Skeletal muscle tissue (tissue), 4 donors: Measurements from ENCODE around the gene GLRX2. TPM values are rescaled to one million over a fixed set of nuclear protein-coding genes. Genes with fewer than 3 reads are reported as not detected.

Experiments
- H3K27ac ChIP-seq: one replicate; pipeline ENCODE4 v1.7.0; 2013; ENCODE audit warnings: mild to moderate bottlenecking, low read depth, low read length, inconsistent platforms
- H3K27me3 ChIP-seq, 3 donors: one replicate each; pipeline ENCODE4 v1.7.0; 2013; ENCODE audit warnings: low read length in 3 of 3; ENCODE audit not compliant: control insufficient read depth in 3 of 3, insufficient read depth in 3 of 3
- H3K36me3 ChIP-seq, 3 donors: one replicate each; pipeline ENCODE4 v1.7.0; 2013; ENCODE audit warnings: low read length in 3 of 3; ENCODE audit not compliant: control insufficient read depth in 3 of 3, insufficient read depth in 3 of 3
- H3K4me1 ChIP-seq, 3 donors: one replicate each; pipeline ENCODE4 v1.7.0; 2013; ENCODE audit warnings: low read length in 3 of 3, mild to moderate bottlenecking in 3 of 3; ENCODE audit not compliant: control insufficient read depth in 3 of 3, insufficient read depth in 3 of 3
- H3K4me3 ChIP-seq, 3 donors: one replicate each; pipeline ENCODE4 v1.7.0; 2013; ENCODE audit warnings: low read length in 3 of 3
- H3K9ac ChIP-seq, 3 donors: one replicate each; pipeline ENCODE4 v1.7.0; 2013; ENCODE audit warnings: low read length in 3 of 3, mild to moderate bottlenecking in 3 of 3, moderate library complexity in 2 of 3, low read depth in 1 of 3
- H3K9me3 ChIP-seq, 3 donors: one replicate each; pipeline ENCODE4 v1.7.0; 2013; ENCODE audit warnings: low read length in 3 of 3; ENCODE audit not compliant: control insufficient read depth in 3 of 3
- total RNA-seq: library from RNA; depleted of rRNA; stranded (reverse); fragments of >200 nt; gene quantifications from one replicate; pipeline ENCODE4 v1.2.3, GENCODE V29; 2014
- donor health status: Osteomylitis.

GLRX2 gene
- total RNA-seq, 1 donor from 2014 or later, result 4.7 TPM

GRCh38 chr1:193113258-193113991 is 8.2 kb upstream of the GLRX2 start:
- Histone ChIP-seq H3K36me3 (no peaks in the 10 kb centered on the region), H3K4me1 (peaks cover 0 to 15% (median 2%) of the 10 kb centered on the region in 3 donors), H3K9me3 (no peaks in the 10 kb centered on the region), H3K9ac (no peak overlapping the region), H3K27me3 (no peaks in the 10 kb centered on the region), H3K4me3 (no peak overlapping the region), H3K27ac (no peak overlapping the region)

DNA sequence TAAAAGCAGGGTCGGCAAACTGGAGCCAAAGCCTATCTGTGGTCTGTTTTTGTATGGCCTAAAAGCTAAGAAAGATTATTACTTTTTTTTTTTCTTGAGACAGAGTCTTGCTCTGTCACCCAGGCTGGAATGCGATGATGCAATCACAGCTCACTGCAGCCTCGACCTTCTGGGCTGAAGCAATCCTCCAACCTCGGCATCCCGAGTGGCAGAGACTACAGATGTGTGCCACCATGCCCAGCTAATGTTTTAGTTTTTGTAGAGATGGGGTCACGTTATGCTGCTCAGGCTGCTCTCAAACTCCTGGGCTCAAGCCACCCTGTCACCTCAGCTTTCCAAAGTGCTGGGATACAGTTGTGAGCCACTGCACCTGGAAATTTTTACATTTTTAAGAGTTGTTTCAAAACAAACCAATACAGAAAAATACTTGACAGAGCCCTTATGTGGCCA is 6.5 kb upstream of the GLRX2 start:
- H3K9ac ChIP-seq, result peak overlapping the region in 1 of 3 donors; percentile 50
- no peaks in the 10 kb centered on the region for H3K36me3 ChIP-seq
- H3K4me3 ChIP-seq, result peak overlapping the region in 1 of 3 donors; percentile 36
- H3K9me3 ChIP-seq, result no peaks in the 10 kb centered on the region
- peak overlapping the region; percentile 22 for H3K27ac ChIP-seq
- H3K27me3 ChIP-seq, result no peaks in the 10 kb centered on the region
- peaks cover 0 to 15% (median 2%) of the 10 kb centered on the region in 3 donors for H3K4me1 ChIP-seq

- Histone ChIP-seq H3K36me3 (no peaks in the 10 kb centered on the region), H3K27me3 (no peaks in the 10 kb centered on the region), H3K4me3 (no peak overlapping the region), H3K27ac (no peak overlapping the region), H3K9me3 (no peaks in the 10 kb centered on the region), H3K9ac (no peak overlapping the region), H3K4me1 (peaks cover 1 to 11% (median 3%) of the 10 kb centered on the region in 3 donors)
These were observed 5.7 kb upstream of the GLRX2 start for GRCh38 chr1:193110864-193111263.

- Histone ChIP-seq H3K9ac (no peak overlapping the region), H3K27ac (no peak overlapping the region), H3K36me3 (no peaks in the 10 kb centered on the region), H3K4me3 (no peak overlapping the region), H3K27me3 (no peaks in the 10 kb centered on the region), H3K4me1 (peaks cover 3 to 9% (median 6%) of the 10 kb centered on the region in 3 donors), H3K9me3 (no peaks in the 10 kb centered on the region)
These were observed 5.0 kb upstream of the GLRX2 start for GRCh38 chr1:193110246-193110645.

- peaks cover 3 to 10% (median 6%) of the 10 kb centered on the region in 3 donors for H3K4me1 ChIP-seq
- no peaks in the 10 kb centered on the region for H3K9me3 ChIP-seq
- no peaks in the 10 kb centered on the region for H3K36me3 ChIP-seq
- no peaks in the 10 kb centered on the region for H3K27me3 ChIP-seq
- no peak overlapping the region for H3K27ac ChIP-seq
- no peak overlapping the region for H3K4me3 ChIP-seq
- no peak overlapping the region for H3K9ac ChIP-seq
These were observed 4.4 kb upstream of the GLRX2 start for GRCh38 chr1:193109619-193110018.

DNA sequence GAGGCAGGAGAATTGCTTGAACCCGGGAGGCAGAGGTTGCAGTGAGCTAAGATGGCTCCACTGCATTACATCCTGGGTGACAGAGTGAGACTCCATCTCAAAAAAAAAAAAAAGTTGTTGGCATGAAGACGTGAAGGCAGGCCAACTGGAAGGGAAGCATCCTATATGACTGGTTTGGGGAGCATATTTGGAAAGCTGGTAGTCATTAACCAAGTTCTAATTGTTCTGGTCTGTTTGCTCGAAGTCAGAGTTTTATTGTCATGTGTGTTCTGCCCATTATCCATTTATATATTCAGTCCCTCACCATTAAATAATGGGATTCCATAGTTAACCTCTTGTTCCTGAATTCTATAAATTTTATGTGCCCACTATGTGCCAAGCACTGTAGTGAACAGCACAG is 3.3 kb upstream of the GLRX2 start:
- no peak overlapping the region for H3K27ac ChIP-seq
- no peak overlapping the region for H3K4me3 ChIP-seq
- no peak overlapping the region for H3K9ac ChIP-seq
- H3K9me3 ChIP-seq, result no peaks in the 10 kb centered on the region
- H3K36me3 ChIP-seq, result no peaks in the 10 kb centered on the region
- H3K4me1 ChIP-seq, result peaks cover 14 to 21% (median 15%) of the 10 kb centered on the region in 3 donors
- no peaks in the 10 kb centered on the region for H3K27me3 ChIP-seq

- H3K27me3 ChIP-seq, result no peaks in the 10 kb centered on the region
- H3K4me3 ChIP-seq, result peak overlapping the region; percentile 82 to 94 (median 87)
- peak overlapping the region; percentile 87 to 92 (median 89) for H3K9ac ChIP-seq
- H3K4me1 ChIP-seq, result peaks cover 16 to 18% (median 17%) of the 10 kb centered on the region in 3 donors
- peak overlapping the region; percentile 93 for H3K27ac ChIP-seq
- no peaks in the 10 kb centered on the region for H3K9me3 ChIP-seq
- H3K36me3 ChIP-seq, result no peaks in the 10 kb centered on the region
These were observed 585 bp upstream of the GLRX2 start for GRCh38 chr1:193105821-193106177.

DNA sequence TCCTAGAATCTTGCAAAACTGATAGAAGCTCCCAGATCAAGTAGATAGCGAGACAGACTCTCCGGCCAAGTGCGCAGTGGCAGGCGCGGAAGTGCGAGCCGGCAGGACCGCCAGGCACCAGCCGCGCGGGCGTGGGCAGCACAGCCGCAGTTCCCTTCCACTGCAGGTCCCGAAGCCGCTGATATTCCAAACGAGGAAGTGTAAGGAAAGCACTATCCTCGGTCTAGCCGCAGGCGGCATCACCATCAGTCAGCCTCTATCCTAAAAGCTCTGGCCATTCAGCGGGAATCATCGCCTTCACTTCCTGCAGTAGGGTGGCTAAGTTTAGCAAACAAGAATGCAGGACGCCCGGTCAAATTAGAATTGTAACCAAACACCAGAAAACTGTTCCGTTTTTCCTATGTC is 710 bp downstream of the GLRX2 start:
- peak overlapping the region; percentile 87 to 92 (median 91) for H3K9ac ChIP-seq
- H3K27ac ChIP-seq, result peak overlapping the region; percentile 93
- H3K4me1 ChIP-seq, result peaks cover 16 to 18% (median 17%) of the 10 kb centered on the region in 3 donors
- H3K27me3 ChIP-seq, result no peaks in the 10 kb centered on the region
- peak overlapping the region; percentile 82 to 98 (median 87) for H3K4me3 ChIP-seq
- H3K36me3 ChIP-seq, result peaks cover 4 to 8% (median 7%) of the 10 kb centered on the region in 3 donors
- no peaks in the 10 kb centered on the region for H3K9me3 ChIP-seq

GRCh38 chr1:193103759-193104501 is 1.3 kb downstream of the GLRX2 start:
- H3K27me3 ChIP-seq, result no peaks in the 10 kb centered on the region
- peaks cover 16 to 18% (median 17%) of the 10 kb centered on the region in 3 donors for H3K4me1 ChIP-seq
- peaks cover 8 to 13% (median 11%) of the 10 kb centered on the region in 3 donors for H3K36me3 ChIP-seq
- H3K9ac ChIP-seq, result peak overlapping the region; percentile 87 to 92 (median 91)
- peak overlapping the region; percentile 93 for H3K27ac ChIP-seq
- H3K9me3 ChIP-seq, result no peaks in the 10 kb centered on the region
- peak overlapping the region; percentile 82 to 98 (median 87) for H3K4me3 ChIP-seq

DNA sequence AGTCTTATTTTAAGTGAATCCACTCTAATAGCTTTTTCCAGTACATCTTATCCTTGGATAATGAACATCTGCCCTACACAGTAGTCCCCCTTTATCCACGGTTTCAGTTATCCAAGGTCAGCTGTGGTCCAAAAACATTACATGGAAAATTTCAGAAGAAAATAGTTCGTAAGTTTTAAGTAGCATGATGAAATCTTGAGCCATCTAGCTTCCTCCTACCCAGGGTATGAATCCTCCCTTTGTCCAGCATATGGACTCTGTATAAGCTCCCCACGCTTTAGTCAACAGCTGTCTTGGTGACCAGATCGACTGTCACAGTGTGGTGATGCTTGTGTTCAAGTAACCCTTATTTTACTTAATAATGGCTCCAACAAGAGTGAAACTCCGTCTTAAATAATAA is 2.6 kb downstream of the GLRX2 start:
- peaks cover 16 to 18% (median 17%) of the 10 kb centered on the region in 3 donors for H3K4me1 ChIP-seq
- H3K27me3 ChIP-seq, result no peaks in the 10 kb centered on the region
- H3K27ac ChIP-seq, result no peak overlapping the region
- no peaks in the 10 kb centered on the region for H3K9me3 ChIP-seq
- H3K4me3 ChIP-seq, result no peak overlapping the region
- H3K9ac ChIP-seq, result no peak overlapping the region
- peaks cover 8 to 19% (median 13%) of the 10 kb centered on the region in 3 donors for H3K36me3 ChIP-seq
